HG03139 (cell line): ENCODE results near the gene PCNX2.
"Not testable (repeated sequence)": the region's sequence is repeated elsewhere in the genome, so short reads cannot be mapped to it uniquely, and the experiment has no call there.

Source experiments
- ATAC-seq: cut with Tn5 transposase; IDR thresholded peaks from one replicate; pipeline ENCODE4 v1.9.1; 2021; ENCODE audit not compliant: unreplicated experiment

Gene PCNX2

DNA sequence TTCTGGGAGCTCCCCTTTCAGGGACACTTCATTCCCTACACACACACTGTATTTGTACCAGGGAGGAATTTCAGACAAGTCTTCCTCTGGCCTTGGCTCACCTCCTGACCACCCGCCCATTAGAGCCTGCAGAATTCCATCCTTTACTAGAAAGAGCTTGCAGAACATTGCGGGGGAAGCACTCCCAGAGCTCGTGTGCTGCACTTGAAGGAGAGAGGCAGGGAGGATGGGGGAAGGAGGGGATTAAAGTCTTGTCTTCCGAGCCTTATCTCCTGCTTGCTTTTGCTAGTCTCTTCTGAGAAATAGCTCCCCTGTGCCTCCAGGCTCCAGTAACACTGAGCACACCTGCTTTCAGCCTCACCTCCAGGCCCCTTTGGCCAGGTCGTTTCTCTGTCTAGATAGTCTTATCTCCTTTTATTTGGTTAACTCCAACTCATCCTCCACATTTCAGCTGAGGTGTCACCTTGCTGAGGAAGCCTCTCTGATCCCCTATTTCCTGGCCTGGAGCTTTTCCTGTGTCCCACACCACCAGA, 62.0 kb downstream of the PCNX2 start:
- no peak for ATAC-seq

DNA sequence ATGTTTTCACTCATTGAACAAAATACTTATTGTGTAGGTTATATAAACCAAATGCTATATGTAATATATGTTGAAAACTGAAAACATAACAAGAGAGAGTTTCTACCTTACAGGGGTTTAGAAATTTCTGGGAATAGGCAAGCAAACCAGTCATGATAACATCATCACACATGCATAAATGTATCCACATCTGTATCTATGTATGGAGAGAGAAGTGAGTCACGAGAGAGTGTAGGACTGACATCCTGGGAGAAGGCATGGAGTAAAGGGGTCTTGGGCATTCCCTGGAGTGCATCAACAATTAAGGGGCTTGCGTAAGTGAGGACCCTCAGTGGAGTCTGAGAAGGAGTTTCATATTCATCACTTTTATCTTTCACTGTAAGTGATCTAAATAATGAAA, 65.5 kb downstream of the PCNX2 start:
- ATAC-seq, result no peak

GRCh38 chr1:233229288-233229687, 66.2 kb downstream of the PCNX2 start:
- no peak for ATAC-seq

GRCh38 chr1:233227930-233228465, 67.5 kb downstream of the PCNX2 start:
- no peak for ATAC-seq

- ATAC-seq, result no peak
Observed at GRCh38 chr1:233224311-233224710, 71.2 kb downstream of the PCNX2 start.

DNA sequence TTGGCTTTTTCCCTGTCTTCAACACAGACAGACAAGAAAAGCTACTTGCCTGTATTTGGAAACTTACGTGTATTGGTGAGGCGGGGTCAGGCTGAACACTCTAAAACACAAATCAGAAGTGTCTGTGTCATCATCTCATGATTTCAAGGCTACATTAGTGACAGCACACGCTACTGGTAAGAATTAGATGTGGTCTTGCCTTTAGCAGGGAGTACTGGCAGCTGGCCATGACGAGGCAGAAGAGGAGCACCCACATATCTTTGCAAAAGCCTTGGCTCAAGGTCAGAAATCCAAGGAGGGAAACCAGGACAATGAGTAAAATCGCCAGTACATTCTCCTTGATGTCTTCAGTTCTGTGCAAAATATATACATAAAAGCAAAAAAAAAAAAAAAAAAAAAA, 77.7 kb downstream of the PCNX2 start:
- no peak for ATAC-seq

- no peak for ATAC-seq
Observed at GRCh38 chr1:233216009-233216408, 79.5 kb downstream of the PCNX2 start.

DNA sequence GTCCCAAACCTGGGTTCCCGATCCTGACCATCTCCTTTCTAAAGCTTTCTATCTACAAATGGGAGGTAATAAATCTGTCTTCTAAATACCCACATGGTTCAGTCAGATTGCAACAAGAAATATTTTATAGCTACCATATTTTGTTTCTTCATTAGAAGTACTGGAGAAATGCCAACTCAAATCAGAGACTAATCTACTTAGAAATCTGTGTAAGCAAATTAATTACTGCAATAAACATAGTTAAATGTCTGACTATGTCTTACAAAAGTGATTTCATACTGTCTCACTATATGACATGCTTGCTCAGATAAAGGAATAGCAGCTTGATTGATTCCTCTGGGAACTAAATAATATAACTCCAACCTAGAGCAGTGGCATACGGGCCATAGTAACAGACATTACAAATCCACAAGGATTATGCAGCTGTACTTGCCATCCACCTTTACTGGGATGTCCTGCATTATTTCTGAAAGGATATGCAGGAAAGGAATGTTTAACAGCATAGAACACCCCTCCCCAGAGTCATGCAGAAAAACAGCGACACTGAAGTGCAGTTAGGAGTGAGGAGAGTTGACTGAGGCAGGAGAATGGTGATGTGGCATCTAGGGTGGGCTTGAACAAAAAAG, 80.3 kb downstream of the PCNX2 start:
- no peak for ATAC-seq

DNA sequence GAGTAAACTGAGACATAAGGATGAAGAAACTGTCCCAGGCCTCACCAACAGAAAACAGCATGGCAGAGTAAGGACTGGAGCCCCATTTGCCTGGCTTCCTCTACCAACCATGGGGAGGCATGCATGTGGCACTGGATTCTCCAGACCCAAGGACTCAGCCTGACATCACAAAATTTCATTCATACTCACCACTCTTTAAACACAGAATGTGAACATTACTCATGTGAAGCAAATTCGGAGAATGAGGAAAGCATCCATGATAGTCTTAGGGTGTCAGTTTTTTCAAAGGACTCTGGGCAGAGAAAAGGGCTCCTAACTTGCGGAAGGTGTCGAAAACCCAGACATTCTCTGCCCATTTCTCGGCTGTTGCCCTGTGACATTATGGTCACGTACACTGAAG, 83.9 kb downstream of the PCNX2 start:
- ATAC-seq, result no peak

DNA sequence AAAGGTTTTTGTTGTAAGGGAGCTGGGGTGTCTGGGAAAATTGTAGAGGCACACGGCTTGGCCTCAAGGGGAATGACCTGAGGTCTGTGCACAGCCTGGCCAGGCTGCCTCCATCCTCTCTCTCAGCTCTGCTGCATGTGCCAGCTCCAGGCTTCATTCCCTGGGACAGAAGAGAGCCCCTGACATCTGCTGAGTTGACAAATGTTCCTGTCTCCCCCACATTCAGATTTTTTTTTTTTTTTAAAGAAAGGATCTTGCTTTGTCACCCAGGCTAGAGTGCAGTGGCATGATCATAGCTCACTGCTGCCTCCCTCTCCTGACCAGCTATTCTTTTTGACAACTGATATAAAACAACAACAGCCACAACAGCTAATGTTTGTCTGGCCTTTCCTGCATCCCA, 84.4 kb downstream of the PCNX2 start:
- no peak for ATAC-seq

- no peak for ATAC-seq
Observed at GRCh38 chr1:233209481-233209880, 86.0 kb downstream of the PCNX2 start.

GRCh38 chr1:233208687-233209086, 86.8 kb downstream of the PCNX2 start:
- ATAC-seq, result no peak

- ATAC-seq, result no peak
Observed at GRCh38 chr1:233197940-233198339, 97.6 kb downstream of the PCNX2 start.

DNA sequence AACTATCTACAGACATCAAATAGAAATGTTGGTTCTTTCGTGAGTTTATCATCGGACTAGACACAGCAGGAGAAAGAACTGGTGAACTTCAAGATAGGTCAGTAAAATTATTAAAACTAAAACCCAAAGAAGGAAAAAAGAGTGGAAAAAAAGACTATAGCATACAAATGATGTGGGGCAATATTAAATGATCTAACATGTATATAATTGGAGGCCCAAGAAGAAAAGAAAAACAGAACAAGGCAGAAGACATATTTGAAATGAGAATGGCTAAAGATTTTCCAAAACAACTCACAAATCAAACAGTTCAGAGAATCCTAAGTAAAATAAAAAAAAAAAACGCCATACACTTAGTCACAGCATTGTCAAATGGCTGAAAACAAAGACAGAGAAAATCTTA, 101.8 kb downstream of the PCNX2 start:
- no peak for ATAC-seq

- no peak for ATAC-seq
Observed at GRCh38 chr1:233190987-233191386, 104.5 kb downstream of the PCNX2 start.

DNA sequence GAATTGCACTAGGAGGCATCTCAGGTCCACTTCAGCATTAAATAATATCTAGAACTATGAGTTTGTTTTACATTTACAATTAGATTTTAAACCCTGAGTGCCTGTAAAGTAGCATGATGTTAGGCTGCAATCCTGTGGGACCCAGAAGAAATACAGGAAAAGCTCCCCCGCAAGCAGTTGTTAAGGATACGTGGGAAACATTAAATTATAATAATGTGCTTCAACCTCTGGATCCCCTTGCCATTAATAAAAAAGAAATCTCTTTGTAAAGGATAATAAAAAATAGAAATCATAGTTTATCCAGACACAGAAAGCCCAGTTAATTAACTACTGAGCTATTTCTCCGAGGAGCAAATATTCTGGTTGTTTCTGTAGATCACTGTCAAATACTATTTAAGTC, 106.0 kb downstream of the PCNX2 start:
- ATAC-seq, result no peak

DNA sequence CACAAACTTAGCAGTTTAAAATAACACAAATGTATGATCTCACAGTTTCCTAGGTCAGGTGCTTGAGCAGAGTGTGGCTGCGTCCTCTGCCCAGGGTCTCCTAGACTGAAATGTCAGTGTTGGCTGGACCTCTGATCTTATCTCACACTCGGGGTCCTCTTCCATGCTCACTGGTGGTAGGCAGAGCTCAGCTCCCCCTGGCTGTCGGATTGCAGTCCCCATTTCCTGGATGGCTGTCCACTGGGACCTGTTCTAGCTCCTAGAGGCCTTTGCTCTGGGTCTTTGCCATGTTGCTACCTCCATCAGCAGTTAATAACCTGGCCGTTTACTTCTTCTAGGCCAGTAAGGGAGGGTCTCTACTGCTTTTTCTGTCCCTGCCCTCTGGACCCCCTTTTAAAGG, 107.5 kb downstream of the PCNX2 start:
- no peak for ATAC-seq

- ATAC-seq, result no peak
Observed at GRCh38 chr1:233183226-233184020, 112.1 kb downstream of the PCNX2 start.

GRCh38 chr1:233182587-233182986, 112.9 kb downstream of the PCNX2 start:
- ATAC-seq, result no peak

GRCh38 chr1:233180641-233181364, 114.7 kb downstream of the PCNX2 start:
- no peak for ATAC-seq

- not testable (repeated sequence) for ATAC-seq
Observed at GRCh38 chr1:233179638-233180037, 115.9 kb downstream of the PCNX2 start.

DNA sequence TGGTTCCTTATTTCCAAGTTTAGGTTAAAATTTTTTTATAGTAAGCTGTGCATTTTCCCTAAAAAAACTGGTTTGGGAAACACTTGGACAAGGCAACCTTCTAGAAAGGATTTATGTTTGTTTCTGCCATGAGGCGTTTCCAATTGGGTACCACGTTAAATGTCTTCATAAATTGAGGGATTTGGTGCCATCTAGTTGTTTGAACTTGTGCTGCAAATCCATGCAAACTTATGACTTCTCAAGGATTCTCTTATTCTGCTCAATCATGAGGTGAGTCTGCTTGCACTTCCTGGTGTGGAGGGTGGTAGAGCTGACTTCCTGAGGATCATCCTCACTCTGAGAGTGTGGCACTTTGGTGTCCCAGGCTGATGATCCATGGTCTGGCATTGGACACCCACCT, 123.3 kb downstream of the PCNX2 start:
- ATAC-seq, result no peak
